Astrocyte (in vitro differentiated cells and primary cell): ENCODE results near the gene TMEM18. TPM values are rescaled to one million over a fixed set of nuclear protein-coding genes. Genes with fewer than 3 reads are reported as not detected.

Source experiments
- DNase-seq: peaks from one replicate; pipeline ENCODE4 v3.0.0-alpha.2; 2010; ENCODE audit warnings: low read depth
- FAIRE-seq: peaks from 2 replicates; lab custom pipeline; 2011; peaks lifted over from hg19 to GRCh38; lab: Jason Lieb, UNC
- H2AFZ ChIP-seq: 2 replicates; pipeline ENCODE4 v1.6.0; 2012; ENCODE audit warnings: low read depth, low read length, inconsistent platforms
- H3K27ac ChIP-seq: 2 replicates; pipeline ENCODE4 v1.5.1; 2011; ENCODE audit warnings: low read depth, low read length, inconsistent platforms
- H3K27me3 ChIP-seq: 2 replicates; pipeline ENCODE4 v1.6.0; 2011; ENCODE audit warnings: low read length, inconsistent platforms; ENCODE audit not compliant: insufficient read depth
- H3K36me3 ChIP-seq: 2 replicates; pipeline ENCODE4 v1.5.1; 2011; ENCODE audit warnings: low read length, inconsistent platforms; ENCODE audit not compliant: insufficient read depth
- H3K4me1 ChIP-seq: 2 replicates; pipeline ENCODE4 v1.5.1; 2011; ENCODE audit warnings: low read length, inconsistent platforms; ENCODE audit not compliant: insufficient read depth
- H3K4me2 ChIP-seq: 2 replicates; pipeline ENCODE4 v1.6.0; 2012; ENCODE audit warnings: low read length, inconsistent platforms
- H3K4me3 ChIP-seq: 2 replicates; pipeline ENCODE4 v1.5.1; 2011; ENCODE audit warnings: low read depth, mild to moderate bottlenecking, low read length, inconsistent platforms; ENCODE audit not compliant: insufficient read depth
- H3K79me2 ChIP-seq: 2 replicates; pipeline ENCODE4 v1.6.0; 2012; ENCODE audit warnings: mild to moderate bottlenecking, low read length, inconsistent platforms; ENCODE audit not compliant: insufficient read depth
- H3K9ac ChIP-seq: 2 replicates; pipeline ENCODE4 v1.6.0; 2012; ENCODE audit warnings: mild to moderate bottlenecking, low read length, inconsistent platforms
- H3K9me3 ChIP-seq: 2 replicates; pipeline ENCODE4 v1.5.1; 2012; ENCODE audit warnings: low read depth, mild to moderate bottlenecking, low read length, inconsistent platforms; ENCODE audit not compliant: insufficient read depth
- H4K20me1 ChIP-seq: 2 replicates; pipeline ENCODE4 v1.6.0; 2012; ENCODE audit warnings: low read length, inconsistent platforms; ENCODE audit not compliant: insufficient read depth
- H3K27ac Mint-ChIP-seq: one replicate; pipeline ENCODE4 v1.8.0; 2021; ENCODE audit warnings: mild to moderate bottlenecking, mixed read lengths; ENCODE audit not compliant: unreplicated experiment
- H3K27me3 Mint-ChIP-seq: one replicate; pipeline ENCODE4 v1.8.0; 2021; ENCODE audit warnings: low read depth, mixed read lengths; ENCODE audit not compliant: unreplicated experiment
- H3K36me3 Mint-ChIP-seq: one replicate; pipeline ENCODE4 v1.8.0; 2021; ENCODE audit warnings: low read depth, mixed read lengths; ENCODE audit not compliant: unreplicated experiment
- H3K4me1 Mint-ChIP-seq: one replicate; pipeline ENCODE4 v1.8.0; 2021; ENCODE audit warnings: low read depth, mixed read lengths; ENCODE audit not compliant: unreplicated experiment
- H3K4me3 Mint-ChIP-seq: one replicate; pipeline ENCODE4 v1.8.0; 2021; ENCODE audit warnings: mild to moderate bottlenecking, moderate library complexity, mixed read lengths; ENCODE audit not compliant: unreplicated experiment
- H3K9me3 Mint-ChIP-seq: one replicate; pipeline ENCODE4 v1.8.0; 2021; ENCODE audit warnings: mild to moderate bottlenecking, mixed read lengths; ENCODE audit not compliant: unreplicated experiment
- CTCF ChIP-seq: IDR thresholded peaks from 2 replicates; pipeline ENCODE4 v1.5.1; 2011; ENCODE audit warnings: low read depth, mild to moderate bottlenecking, inconsistent platforms, low read length, moderate library complexity; ENCODE audit not compliant: insufficient read depth
- EZH2 ChIP-seq: IDR thresholded peaks from 2 replicates; pipeline ENCODE4 v1.6.1; 2012; ENCODE audit warnings: mild to moderate bottlenecking, low read length, inconsistent platforms; ENCODE audit not compliant: insufficient read depth
- total RNA-seq: library from RNA; stranded (reverse); gene quantifications from 2 replicates; pipeline ENCODE4 v1.2.1, GENCODE V29; 2021

TMEM18 gene
- total RNA-seq, 1 donor from 2014 or later: 16.8 TPM

- no peak for FAIRE-seq
- no peak overlapping the region for H3K4me3 ChIP-seq
- H3K9ac ChIP-seq: no peak overlapping the region
- no peak overlapping the region for H2AFZ ChIP-seq
- no peak overlapping the region for H3K4me2 ChIP-seq
- H3K27ac ChIP-seq: no peak overlapping the region
- no peaks in the 10 kb centered on the region for H3K4me1 ChIP-seq
- TF ChIP-seq EZH2 (no peak), CTCF (no peak)
- Mint-ChIP-seq H3K27me3 (peaks cover 12% of the 10 kb centered on the region), H3K4me3 (no peak overlapping the region), H3K4me1 (no peaks in the 10 kb centered on the region), H3K27ac (no peak overlapping the region), H3K36me3 (no peaks in the 10 kb centered on the region), H3K9me3 (peaks cover 7% of the 10 kb centered on the region)
- peaks cover 3% of the 10 kb centered on the region for H3K9me3 ChIP-seq
- H3K36me3 ChIP-seq: no peaks in the 10 kb centered on the region
- no peaks in the 10 kb centered on the region for H4K20me1 ChIP-seq
- DNase-seq: no peak
- no peaks in the 10 kb centered on the region for H3K27me3 ChIP-seq
- no peaks in the 10 kb centered on the region for H3K79me2 ChIP-seq
These were observed 55.7 kb downstream of the TMEM18 start for GRCh38 chr2:621303-622099.

GRCh38 chr2:620471-621302, 56.5 kb downstream of the TMEM18 start:
- H3K36me3 ChIP-seq: no peaks in the 10 kb centered on the region
- H3K4me1 ChIP-seq: no peaks in the 10 kb centered on the region
- H3K27me3 ChIP-seq: no peaks in the 10 kb centered on the region
- DNase-seq (no peak), FAIRE-seq (no peak)
- Mint-ChIP-seq H3K36me3 (no peaks in the 10 kb centered on the region), H3K9me3 (peaks cover 7% of the 10 kb centered on the region), H3K27me3 (peaks cover 12% of the 10 kb centered on the region), H3K4me3 (no peak overlapping the region), H3K4me1 (no peaks in the 10 kb centered on the region), H3K27ac (no peak overlapping the region)
- peaks cover 3% of the 10 kb centered on the region for H3K9me3 ChIP-seq
- no peak overlapping the region for H3K4me2 ChIP-seq
- TF ChIP-seq EZH2: no peak
- no peak for TF ChIP-seq CTCF
- no peak overlapping the region for H3K4me3 ChIP-seq
- no peak overlapping the region for H3K9ac ChIP-seq
- no peaks in the 10 kb centered on the region for H4K20me1 ChIP-seq
- H3K27ac ChIP-seq: no peak overlapping the region
- no peaks in the 10 kb centered on the region for H3K79me2 ChIP-seq
- no peak overlapping the region for H2AFZ ChIP-seq
